SU-DHL-6 (cell line): ENCODE measurements around the gene CEP70.

ENCODE experiments used
- H2AFZ ChIP-seq: fragments of 200-600 bp; sonication (generic); 2 replicates; pipeline ENCODE4 v1.6.1; 2014; ENCODE audit warnings: low read depth, mild to moderate bottlenecking, moderate library complexity, mixed read lengths, antibody characterized with exemption, low read length; ENCODE audit not compliant: severe bottlenecking
- H3F3A ChIP-seq: fragments of 200-600 bp; shearing (Covaris generic); 2 replicates; pipeline ENCODE4 v1.6.0; 2016; ENCODE audit warnings: antibody characterized with exemption, mild to moderate bottlenecking; ENCODE audit not compliant: insufficient read depth
- H3K27ac ChIP-seq: fragments of 200-600 bp; sonication (generic); 2 replicates; pipeline ENCODE4 v1.5.1; 2016; ENCODE audit warnings: low read depth, mild to moderate bottlenecking, low read length, moderate library complexity, mixed read lengths
- H3K27me3 ChIP-seq: fragments of 200-600 bp; sonication (generic), shearing (Covaris generic); 2 replicates; pipeline ENCODE4 v1.6.0; 2014; ENCODE audit warnings: mild to moderate bottlenecking, low read length
- H3K36me3 ChIP-seq: fragments of 200-600 bp; sonication (generic); 2 replicates; pipeline ENCODE4 v1.6.1; 2014; ENCODE audit warnings: mild to moderate bottlenecking, low read length, mixed read lengths
- H3K4me2 ChIP-seq: fragments of 300-600, 200-600 bp; shearing (Covaris generic), sonication (generic); 2 replicates; pipeline ENCODE4 v1.6.0; 2014; ENCODE audit warnings: low read length, low read depth, mild to moderate bottlenecking; ENCODE audit not compliant: poor library complexity, severe bottlenecking
- H3K4me3 ChIP-seq: fragments of 200-600 bp; sonication (generic); 2 replicates; pipeline ENCODE4 v1.5.1; 2014; ENCODE audit warnings: antibody characterized with exemption, low read length, mild to moderate bottlenecking, mixed read lengths; ENCODE audit not compliant: insufficient read depth, poor library complexity, severe bottlenecking
- H3K79me2 ChIP-seq: fragments of 200-600 bp; sonication (generic); 2 replicates; pipeline ENCODE4 v1.6.1; 2014; ENCODE audit warnings: mild to moderate bottlenecking, low read length, moderate library complexity; ENCODE audit not compliant: insufficient read depth
- H3K9ac ChIP-seq: fragments of 200-600 bp; sonication (generic); 2 replicates; pipeline ENCODE4 v1.7.0; 2014; ENCODE audit warnings: mild to moderate bottlenecking, low read length
- H3K9me2 ChIP-seq: fragments of 200-600 bp; sonication (generic); replicated peaks from 2 replicates; pipeline ENCODE4 v1.6.1; 2014; ENCODE audit warnings: low read length; ENCODE audit not compliant: insufficient read depth
- H3K9me3 ChIP-seq: fragments of 200-600 bp; sonication (generic); 2 replicates; pipeline ENCODE4 v1.6.1; 2014; ENCODE audit warnings: low read length, mixed read lengths; ENCODE audit not compliant: insufficient read depth
- H4K20me1 ChIP-seq: fragments of 200-600 bp; sonication (generic); 2 replicates; pipeline ENCODE4 v1.6.1; 2014; ENCODE audit warnings: low read depth, mild to moderate bottlenecking, antibody characterized with exemption, low read length, moderate library complexity, mixed read lengths
- CTCF ChIP-seq: fragments of 200-600 bp; sonication (generic); IDR thresholded peaks from one replicate; pipeline ENCODE4 v1.5.1; 2017; ENCODE audit warnings: antibody characterized with exemption, mild to moderate bottlenecking, low read length, moderate library complexity; ENCODE audit not compliant: insufficient read depth, poor library complexity, severe bottlenecking
- EZH2phosphoT487 ChIP-seq: fragments of 200-600 bp; sonication (generic), shearing (Covaris generic); conservative IDR thresholded peaks from 2 replicates; pipeline ENCODE4 v1.6.1; 2018; ENCODE audit warnings: mild to moderate bottlenecking, antibody characterized with exemption, low read length, moderate library complexity, mixed read lengths

The CEP70 gene

GRCh38 chr3:138498991-138499390 is 95.1 kb downstream of the CEP70 start:
- no peaks in the 10 kb centered on the region for H3K27me3 ChIP-seq
- H3K4me2 ChIP-seq, result no peak overlapping the region
- no peaks in the 10 kb centered on the region for H3K79me2 ChIP-seq
- H4K20me1 ChIP-seq, result no peaks in the 10 kb centered on the region
- H3K9ac ChIP-seq, result no peak overlapping the region
- H3K36me3 ChIP-seq, result no peaks in the 10 kb centered on the region
- TF ChIP-seq EZH2phosphoT487, result no peak
- no peak for TF ChIP-seq CTCF
- H3K9me2 ChIP-seq, result no peaks in the 10 kb centered on the region
- H3K9me3 ChIP-seq, result no peaks in the 10 kb centered on the region
- no peaks in the 10 kb centered on the region for H3F3A ChIP-seq
- H3K4me3 ChIP-seq, result no peak overlapping the region
- H2AFZ ChIP-seq, result no peak overlapping the region
- H3K27ac ChIP-seq, result no peak overlapping the region

DNA sequence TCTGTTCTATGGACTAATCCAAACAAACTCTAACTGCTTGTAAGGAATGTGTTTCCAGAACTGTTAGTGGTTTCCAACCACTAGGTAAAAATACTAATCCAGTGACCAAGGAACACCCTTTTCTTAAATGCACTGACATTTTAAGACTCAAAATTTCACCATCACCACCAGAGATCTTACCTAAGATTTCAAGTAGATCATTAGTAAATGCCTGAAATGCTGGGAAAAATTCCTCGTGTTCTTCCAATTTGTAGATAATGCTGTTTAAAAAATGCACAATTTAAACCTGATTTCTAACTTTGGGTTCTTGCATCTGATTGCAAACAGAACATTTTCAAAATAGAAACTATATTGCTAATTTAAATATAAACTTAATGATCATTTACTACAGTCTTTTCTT is 96.2 kb downstream of the CEP70 start:
- H3K27me3 ChIP-seq, result no peaks in the 10 kb centered on the region
- H4K20me1 ChIP-seq, result no peaks in the 10 kb centered on the region
- H3K9me3 ChIP-seq, result no peaks in the 10 kb centered on the region
- no peak overlapping the region for H3K4me2 ChIP-seq
- H3K27ac ChIP-seq, result no peak overlapping the region
- no peaks in the 10 kb centered on the region for H3K36me3 ChIP-seq
- no peaks in the 10 kb centered on the region for H3F3A ChIP-seq
- no peak overlapping the region for H3K9ac ChIP-seq
- H3K9me2 ChIP-seq, result no peaks in the 10 kb centered on the region
- no peaks in the 10 kb centered on the region for H3K79me2 ChIP-seq
- TF ChIP-seq EZH2phosphoT487 (no peak), CTCF (no peak)
- no peak overlapping the region for H2AFZ ChIP-seq
- no peak overlapping the region for H3K4me3 ChIP-seq

DNA sequence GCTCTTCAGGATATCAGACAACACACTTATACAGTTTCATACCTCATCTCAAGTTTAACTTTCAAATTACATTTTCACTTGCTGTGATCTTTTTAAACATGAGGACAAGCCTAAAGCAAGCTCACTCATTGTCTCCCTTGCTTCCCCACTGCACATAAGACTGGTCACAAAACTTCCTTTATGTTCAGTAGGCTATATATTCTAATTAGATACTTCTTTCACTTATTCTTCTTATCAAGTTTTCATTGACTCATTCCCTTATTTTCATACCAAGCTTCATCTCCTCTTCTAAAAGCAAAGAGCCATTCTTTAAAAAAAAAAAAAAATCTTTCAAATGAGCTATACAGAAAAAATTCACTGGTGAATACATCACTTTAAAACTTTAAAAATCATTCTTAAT is 97.0 kb downstream of the CEP70 start:
- Histone ChIP-seq H3K27me3 (no peaks in the 10 kb centered on the region), H3F3A (no peaks in the 10 kb centered on the region), H3K9ac (no peak overlapping the region), H3K79me2 (no peaks in the 10 kb centered on the region), H3K27ac (no peak overlapping the region), H3K9me2 (no peaks in the 10 kb centered on the region), H3K4me3 (no peak overlapping the region), H3K36me3 (no peaks in the 10 kb centered on the region), H3K9me3 (no peaks in the 10 kb centered on the region), H3K4me2 (no peak overlapping the region), H4K20me1 (no peaks in the 10 kb centered on the region), H2AFZ (no peak overlapping the region)
- TF ChIP-seq CTCF (no peak), EZH2phosphoT487 (no peak)

DNA sequence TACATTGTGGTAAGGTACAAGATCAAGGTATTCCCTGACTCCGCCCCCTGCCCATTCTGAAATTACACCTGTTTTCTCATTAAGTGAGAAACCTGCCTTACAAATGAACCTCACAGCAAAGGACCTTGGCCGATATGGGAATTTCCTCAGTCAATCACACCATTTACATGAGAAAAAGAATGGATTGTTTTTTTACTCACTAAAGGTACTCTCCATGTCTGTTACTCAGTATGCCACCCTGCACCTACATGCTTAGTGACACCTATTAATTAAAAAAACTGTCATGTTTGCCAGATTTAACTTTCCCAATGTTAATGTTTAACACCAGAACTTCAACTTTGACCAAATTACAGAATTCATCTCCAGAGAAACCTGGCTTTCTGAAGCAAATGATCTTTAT is 97.6 kb downstream of the CEP70 start:
- H3K9me3 ChIP-seq, result no peaks in the 10 kb centered on the region

More for the DNA sequence above, 97.6 kb downstream of the CEP70 start:
- H3K4me3 ChIP-seq, result no peak overlapping the region
- H3K4me2 ChIP-seq, result no peak overlapping the region
- TF ChIP-seq CTCF (no peak), EZH2phosphoT487 (no peak)
- H3F3A ChIP-seq, result no peaks in the 10 kb centered on the region
- H3K27me3 ChIP-seq, result no peaks in the 10 kb centered on the region
- no peaks in the 10 kb centered on the region for H4K20me1 ChIP-seq
- H3K9ac ChIP-seq, result no peak overlapping the region
- H3K9me2 ChIP-seq, result no peaks in the 10 kb centered on the region
- H3K27ac ChIP-seq, result no peak overlapping the region
- H2AFZ ChIP-seq, result no peak overlapping the region
- no peaks in the 10 kb centered on the region for H3K36me3 ChIP-seq
- no peaks in the 10 kb centered on the region for H3K79me2 ChIP-seq
